KMS-11 (cell line): ENCODE measurements around the gene CACNA1E.

Experiments
- H2AFZ ChIP-seq: fragments of 200-600 bp; sonication (generic); 2 replicates; pipeline ENCODE4 v1.6.1; 2016; ENCODE audit warnings: antibody characterized with exemption, mixed run types, low read depth
- H3K27ac ChIP-seq: fragments of 200-600 bp; sonication (generic); 2 replicates; pipeline ENCODE4 v1.6.1; 2016; ENCODE audit warnings: mild to moderate bottlenecking, mixed run types
- H3K27me3 ChIP-seq: fragments of 200-600 bp; sonication (generic); 2 replicates; pipeline ENCODE4 v1.6.1; 2017; ENCODE audit warnings: mild to moderate bottlenecking, low read depth, mixed run types, moderate library complexity; ENCODE audit not compliant: insufficient read depth
- H3K36me3 ChIP-seq: fragments of 200-600 bp; sonication (generic); 2 replicates; pipeline ENCODE4 v1.6.1; 2017; ENCODE audit warnings: mild to moderate bottlenecking, mixed run types; ENCODE audit not compliant: insufficient read depth
- H3K4me1 ChIP-seq: fragments of 200-600 bp; sonication (generic); 2 replicates; pipeline ENCODE4 v1.6.1; 2016; ENCODE audit warnings: mild to moderate bottlenecking, low read depth, mixed run types; ENCODE audit not compliant: poor library complexity, severe bottlenecking
- H3K4me2 ChIP-seq: fragments of 200-600 bp; sonication (generic); 2 replicates; pipeline ENCODE4 v1.7.0; 2016; ENCODE audit warnings: mild to moderate bottlenecking, mixed run types
- H3K4me3 ChIP-seq: fragments of 200-600 bp; sonication (generic); IDR thresholded peaks from 2 replicates; pipeline ENCODE4 v1.6.1; 2017; ENCODE audit warnings: low read depth, low read length, mixed read lengths; ENCODE audit not compliant: insufficient read depth
- H3K79me2 ChIP-seq: fragments of 200-600 bp; sonication (generic); 2 replicates; pipeline ENCODE4 v1.6.1; 2016; ENCODE audit warnings: low read depth, mixed run types; ENCODE audit not compliant: insufficient read depth
- H3K9ac ChIP-seq: fragments of 200-600 bp; sonication (generic); 2 replicates; pipeline ENCODE4 v1.6.1; 2016; ENCODE audit warnings: mild to moderate bottlenecking, mixed run types
- H4K20me1 ChIP-seq: fragments of 200-600 bp; sonication (generic); 2 replicates; pipeline ENCODE4 v1.6.1; 2016; ENCODE audit warnings: mild to moderate bottlenecking, mixed run types; ENCODE audit not compliant: insufficient read depth
- CTCF ChIP-seq: fragments of 200-600 bp; sonication (generic); conservative IDR thresholded peaks from 2 replicates; pipeline ENCODE4 v1.6.1; 2017; ENCODE audit warnings: low read depth, mild to moderate bottlenecking, antibody characterized with exemption, low read length, moderate library complexity, mixed read lengths

The CACNA1E gene

GRCh38 chr1:181531441-181531840 lies 48.1 kb downstream of the CACNA1E start:
- Histone ChIP-seq H3K27ac (no peak overlapping the region), H3K27me3 (no peaks in the 10 kb centered on the region), H2AFZ (no peak overlapping the region), H3K79me2 (no peaks in the 10 kb centered on the region), H4K20me1 (no peaks in the 10 kb centered on the region), H3K4me2 (no peak overlapping the region), H3K9ac (no peak overlapping the region), H3K4me1 (no peaks in the 10 kb centered on the region), H3K36me3 (no peaks in the 10 kb centered on the region), H3K4me3 (no peak overlapping the region)
- TF ChIP-seq CTCF = no peak

- Histone ChIP-seq H3K4me3 (no peak overlapping the region), H4K20me1 (no peaks in the 10 kb centered on the region), H3K4me1 (no peaks in the 10 kb centered on the region), H3K79me2 (no peaks in the 10 kb centered on the region), H2AFZ (no peak overlapping the region), H3K9ac (no peak overlapping the region), H3K27me3 (no peaks in the 10 kb centered on the region), H3K27ac (no peak overlapping the region), H3K4me2 (no peak overlapping the region), H3K36me3 (no peaks in the 10 kb centered on the region)
- no peak for TF ChIP-seq CTCF
Measured at GRCh38 chr1:181531951-181532600, 48.8 kb downstream of the CACNA1E start.

GRCh38 chr1:181538836-181539235 lies 55.5 kb downstream of the CACNA1E start:
- Histone ChIP-seq H3K4me1 (no peaks in the 10 kb centered on the region), H3K27ac (no peak overlapping the region), H2AFZ (no peak overlapping the region), H3K4me2 (no peak overlapping the region), H3K27me3 (no peaks in the 10 kb centered on the region), H3K79me2 (no peaks in the 10 kb centered on the region), H3K4me3 (no peak overlapping the region), H3K9ac (no peak overlapping the region), H3K36me3 (no peaks in the 10 kb centered on the region), H4K20me1 (no peaks in the 10 kb centered on the region)
- TF ChIP-seq CTCF = no peak

- no peak overlapping the region for H3K27ac ChIP-seq
- no peak overlapping the region for H2AFZ ChIP-seq
- no peaks in the 10 kb centered on the region for H3K27me3 ChIP-seq
- no peaks in the 10 kb centered on the region for H3K79me2 ChIP-seq
- no peaks in the 10 kb centered on the region for H3K4me1 ChIP-seq
- no peak overlapping the region for H3K9ac ChIP-seq
- TF ChIP-seq CTCF = no peak
- no peaks in the 10 kb centered on the region for H3K36me3 ChIP-seq
- no peaks in the 10 kb centered on the region for H4K20me1 ChIP-seq
- H3K4me3 ChIP-seq = no peak overlapping the region
- H3K4me2 ChIP-seq = no peak overlapping the region
Measured at GRCh38 chr1:181541458-181541857, 58.1 kb downstream of the CACNA1E start.
